Measurements from ENCODE around the gene DCX.

DNA sequence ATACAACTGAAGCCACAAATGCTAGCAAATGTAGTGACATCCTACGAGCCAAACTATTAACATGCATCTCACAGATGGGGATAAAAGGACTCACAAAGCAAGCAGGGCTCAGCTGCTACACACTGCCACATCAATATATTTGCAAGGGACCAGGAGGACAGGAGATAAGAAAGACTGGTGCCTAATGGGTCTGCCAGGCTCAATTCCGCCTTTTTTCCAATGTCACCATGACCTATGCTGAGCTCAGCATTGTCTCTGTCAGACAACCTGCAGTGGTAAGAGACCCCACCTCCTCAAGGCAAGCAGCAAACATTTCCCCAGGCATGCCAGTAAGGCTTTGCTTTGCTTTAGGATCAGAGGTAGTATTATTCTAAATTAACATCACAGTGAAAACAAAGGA lies 435 bp downstream of the DCX start:
- TF ChIP-seq YY1 (IDR thresholded peaks at IDR 0.05; ENCODE audit: extremely low read depth, insufficient replicate concordance, low read depth, low read length), result no peak
- TF ChIP-seq, protein P1, sequence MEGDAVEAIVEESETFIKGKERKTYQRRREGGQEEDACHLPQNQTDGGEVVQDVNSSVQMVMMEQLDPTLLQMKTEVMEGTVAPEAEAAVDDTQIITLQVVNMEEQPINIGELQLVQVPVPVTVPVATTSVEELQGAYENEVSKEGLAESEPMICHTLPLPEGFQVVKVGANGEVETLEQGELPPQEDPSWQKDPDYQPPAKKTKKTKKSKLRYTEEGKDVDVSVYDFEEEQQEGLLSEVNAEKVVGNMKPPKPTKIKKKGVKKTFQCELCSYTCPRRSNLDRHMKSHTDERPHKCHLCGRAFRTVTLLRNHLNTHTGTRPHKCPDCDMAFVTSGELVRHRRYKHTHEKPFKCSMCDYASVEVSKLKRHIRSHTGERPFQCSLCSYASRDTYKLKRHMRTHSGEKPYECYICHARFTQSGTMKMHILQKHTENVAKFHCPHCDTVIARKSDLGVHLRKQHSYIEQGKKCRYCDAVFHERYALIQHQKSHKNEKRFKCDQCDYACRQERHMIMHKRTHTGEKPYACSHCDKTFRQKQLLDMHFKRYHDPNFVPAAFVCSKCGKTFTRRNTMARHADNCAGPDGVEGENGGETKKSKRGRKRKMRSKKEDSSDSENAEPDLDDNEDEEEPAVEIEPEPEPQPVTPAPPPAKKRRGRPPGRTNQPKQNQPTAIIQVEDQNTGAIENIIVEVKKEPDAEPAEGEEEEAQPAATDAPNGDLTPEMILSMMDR (IDR thresholded peaks at IDR 0.05 in 2 of 3, conservative IDR thresholded peaks at IDR 0.05 in 1 of 3; ENCODE audit: borderline replicate concordance in 1 of 3, insufficient read depth in 1 of 3, low read depth in 2 of 3, low read length in 2 of 3), result no peak

Data from HCT116 (cell line).